Activated CD4-positive, alpha-beta T cell treated with anti-CD3 and anti-CD28 coated beads, Interleukin-10, Interleukin-2, amounts not matched to agents 100 ng/mL and 50 ng/mL, durations not matched to agents 16 hours and 8 hours (primary cell): ENCODE data around the gene IQSEC2.
A peak's percentile ranks its signal among the peaks of the same experiment; 100 is the strongest.

ENCODE experiments used
- DNase-seq: peaks from one replicate; pipeline ENCODE4 v3.0.0-alpha.2; 2020

Gene IQSEC2

DNA sequence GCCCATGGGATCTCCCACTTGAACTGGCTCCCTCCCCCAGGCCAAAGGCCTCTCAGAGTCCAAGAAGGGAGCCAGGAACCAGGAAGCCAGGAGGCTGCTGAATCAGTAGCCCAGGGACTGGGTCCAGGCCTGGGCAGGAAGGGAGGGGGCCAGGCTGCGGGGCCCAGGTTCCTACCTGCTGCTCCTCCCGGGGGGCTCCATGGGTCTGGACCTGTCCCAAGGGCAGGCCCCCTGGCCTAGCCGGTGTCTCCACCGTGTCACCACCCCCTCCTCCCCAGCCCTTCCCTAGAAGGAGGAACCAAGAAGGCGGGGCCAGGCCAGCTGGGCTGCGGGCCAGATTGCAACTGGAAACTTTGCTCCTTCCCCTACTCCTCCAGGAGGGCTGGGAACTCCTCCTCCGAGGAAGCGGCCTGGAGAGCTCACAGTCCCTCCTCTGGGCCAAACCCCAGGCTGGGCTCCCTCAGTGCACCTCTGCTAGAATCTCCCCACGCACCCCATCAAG lies at the start of gene IQSEC2:
Gene IQSEC2 (minus strand): TSS at position 264 of the 502 bp plus-strand sequence.
- DNase-seq = no peak

DNA sequence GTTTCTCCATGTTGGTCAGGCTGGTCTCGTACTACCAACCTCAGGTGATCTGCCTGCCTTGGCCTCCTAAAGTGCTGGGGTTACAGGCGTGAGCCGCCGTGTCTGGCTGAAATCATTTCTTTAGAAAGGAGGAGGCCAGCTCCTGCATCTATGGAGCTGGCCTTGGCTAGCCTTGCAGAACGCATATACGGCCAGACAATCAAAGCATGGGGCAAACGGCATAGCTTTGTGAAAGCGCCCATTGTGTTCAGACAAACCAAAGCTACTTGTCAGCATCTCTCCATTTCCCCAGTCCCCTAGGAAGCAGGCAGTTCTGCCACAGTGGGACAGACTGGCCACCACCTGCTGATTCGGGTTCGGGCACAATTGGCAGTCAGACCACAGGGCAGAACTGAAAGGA lies 48.9 kb upstream of the IQSEC2 start:
- no peak for DNase-seq

DNA sequence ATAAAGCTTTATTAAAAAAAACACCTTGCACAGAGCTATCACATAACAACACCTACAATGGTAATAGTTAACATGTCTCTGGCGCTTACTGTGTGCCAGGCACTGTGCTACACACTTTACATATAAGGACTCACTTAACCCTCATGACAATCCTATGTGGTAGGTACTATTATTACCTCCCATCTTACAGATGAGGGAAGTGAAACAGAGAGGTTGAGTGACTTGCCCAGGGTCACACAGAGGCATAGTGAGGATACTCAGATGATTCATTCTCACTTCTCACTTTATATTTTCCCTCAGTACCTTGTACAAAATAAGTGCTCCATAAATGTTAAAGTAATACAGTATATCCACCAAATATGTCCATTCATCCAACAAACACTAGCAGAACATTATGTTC lies 43.4 kb upstream of the IQSEC2 start:
- no peak for DNase-seq

GRCh38 chrX:53324085-53324484 lies 42.7 kb upstream of the IQSEC2 start:
- DNase-seq = no peak

GRCh38 chrX:53323196-53323595 lies 41.8 kb upstream of the IQSEC2 start:
- DNase-seq = no peak

DNA sequence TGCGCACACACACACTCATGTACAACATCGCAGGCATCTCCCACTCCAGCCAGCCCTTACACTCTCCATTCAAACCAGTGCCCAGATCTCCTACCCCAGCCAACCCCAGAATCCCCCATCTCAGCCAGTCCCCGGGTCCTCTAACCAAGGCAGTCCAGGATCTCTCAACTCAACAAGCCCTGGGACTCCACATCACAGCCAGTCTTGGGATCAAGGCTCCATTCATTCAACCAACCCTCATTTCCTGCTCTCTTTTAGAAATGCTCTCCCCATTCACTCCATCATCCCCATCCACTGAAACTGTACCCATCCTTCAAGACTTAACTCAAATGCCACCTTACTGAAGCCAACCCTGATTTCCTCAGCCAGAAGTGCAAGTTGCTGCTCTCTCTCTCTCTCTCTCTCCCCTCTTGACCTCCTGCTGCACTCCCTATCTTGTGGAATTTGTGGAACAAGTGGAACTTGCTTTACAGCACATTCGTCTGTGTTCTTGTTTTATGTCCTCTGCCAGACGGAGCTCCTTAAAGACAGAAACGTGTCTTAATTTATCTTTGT lies 40.6 kb upstream of the IQSEC2 start:
- DNase-seq = no peak

DNA sequence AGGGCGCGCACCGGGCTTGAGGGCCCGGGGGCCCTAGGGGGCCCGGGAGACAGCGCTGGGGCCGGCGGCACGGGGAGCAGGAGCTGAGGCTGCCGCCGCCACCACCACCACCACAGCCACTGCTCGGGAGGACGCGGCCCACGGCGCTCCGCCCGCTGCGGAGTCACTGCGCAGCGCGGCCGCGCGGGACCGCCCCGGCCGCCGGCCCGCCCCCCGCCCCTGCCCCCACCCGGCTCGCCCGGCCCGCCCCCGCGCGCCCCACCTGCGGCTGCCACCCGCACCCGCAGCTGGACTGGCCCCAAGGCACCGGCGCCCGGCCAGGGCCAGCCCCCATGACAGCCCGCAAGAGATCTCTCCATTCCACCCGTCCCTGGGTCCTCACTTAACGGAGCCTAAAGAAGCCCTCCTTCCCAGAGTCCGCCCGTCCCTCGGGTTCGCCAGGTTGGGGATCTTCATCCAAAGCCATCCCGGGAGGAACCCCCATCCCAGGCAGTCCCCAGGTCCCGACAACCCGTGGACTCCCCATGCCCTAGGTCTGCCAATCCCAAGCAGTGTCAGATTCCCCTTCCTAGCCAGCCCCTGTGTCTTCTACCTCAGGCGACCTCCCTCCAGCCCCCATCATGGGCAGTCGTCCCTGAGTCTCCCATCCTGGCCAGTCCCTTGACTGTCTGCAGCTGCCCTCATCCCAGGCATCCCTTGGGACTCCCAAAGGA lies 40.0 kb upstream of the IQSEC2 start:
- DNase-seq = no peak

- DNase-seq = no peak
Observed at GRCh38 chrX:53320543-53321229, 39.3 kb upstream of the IQSEC2 start.

GRCh38 chrX:53319614-53320542 lies 38.5 kb upstream of the IQSEC2 start:
- no peak for DNase-seq

DNA sequence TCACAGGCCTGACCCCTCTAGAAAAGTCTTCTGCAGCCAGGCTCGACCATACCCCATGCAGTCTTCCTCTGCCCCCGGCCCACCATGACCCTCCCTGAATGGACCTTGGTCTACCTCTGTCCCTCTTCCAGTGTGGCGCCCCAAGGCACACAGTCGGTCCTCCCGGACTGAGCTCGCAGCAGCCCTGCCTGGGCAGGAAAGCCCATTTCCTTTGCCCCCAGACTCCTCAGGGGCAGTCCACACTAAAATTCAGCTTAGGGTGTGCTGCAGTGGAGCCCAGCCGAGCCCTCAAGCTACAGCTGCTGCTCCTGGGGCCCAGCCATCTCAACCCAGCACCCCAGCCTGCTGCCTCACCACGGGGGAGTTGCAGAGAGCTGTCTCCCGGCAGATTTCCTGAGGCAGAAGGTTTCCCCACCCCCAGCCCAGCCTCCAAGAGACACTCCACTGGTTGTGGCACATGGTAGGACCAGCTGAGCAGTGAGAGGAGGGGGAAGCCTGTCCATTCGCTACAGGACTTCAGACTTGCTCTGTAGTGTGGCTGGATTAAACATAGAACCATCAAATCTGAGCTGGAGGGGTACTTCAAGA lies 37.5 kb upstream of the IQSEC2 start:
- no peak for DNase-seq

DNA sequence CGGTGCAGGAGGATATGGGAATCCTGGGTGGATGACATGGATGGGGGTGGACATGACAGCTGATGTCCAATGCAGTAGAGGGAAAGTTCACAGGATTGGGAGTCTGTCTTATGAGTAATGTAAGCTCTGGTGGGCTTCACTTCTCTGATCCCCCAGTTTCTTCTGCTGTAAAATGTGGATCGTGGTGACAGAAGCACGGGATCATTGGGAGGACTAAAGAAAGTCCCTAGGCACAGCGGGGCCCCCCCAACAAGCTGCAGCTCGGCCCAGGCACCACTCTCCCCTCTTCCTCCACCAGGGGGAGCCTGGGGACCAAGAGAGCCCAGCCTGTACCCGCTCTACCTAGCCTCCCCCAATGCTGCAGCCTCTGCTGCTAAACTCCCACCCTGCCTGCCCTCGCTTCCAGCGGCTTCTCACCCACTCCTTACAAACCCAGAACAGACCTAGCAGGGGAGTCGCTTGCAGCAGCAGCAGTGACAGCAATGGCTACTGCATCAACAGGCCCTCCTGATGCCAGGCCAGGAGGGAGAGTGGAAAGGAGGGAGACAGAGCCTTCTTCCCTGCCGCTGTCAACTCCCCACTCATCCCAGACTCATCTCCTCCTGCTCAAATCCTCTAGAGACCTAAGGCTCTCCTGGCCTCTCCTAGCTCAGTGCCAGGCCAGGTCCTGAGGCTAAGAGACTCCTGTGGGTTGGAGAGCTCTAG lies 36.1 kb upstream of the IQSEC2 start:
- peak; percentile 77 for DNase-seq

GRCh38 chrX:53316860-53317237 lies 35.5 kb upstream of the IQSEC2 start:
- DNase-seq = no peak

GRCh38 chrX:53316111-53316859 lies 34.9 kb upstream of the IQSEC2 start:
- no peak for DNase-seq

GRCh38 chrX:53313728-53314105 lies 32.3 kb upstream of the IQSEC2 start:
- no peak for DNase-seq

DNA sequence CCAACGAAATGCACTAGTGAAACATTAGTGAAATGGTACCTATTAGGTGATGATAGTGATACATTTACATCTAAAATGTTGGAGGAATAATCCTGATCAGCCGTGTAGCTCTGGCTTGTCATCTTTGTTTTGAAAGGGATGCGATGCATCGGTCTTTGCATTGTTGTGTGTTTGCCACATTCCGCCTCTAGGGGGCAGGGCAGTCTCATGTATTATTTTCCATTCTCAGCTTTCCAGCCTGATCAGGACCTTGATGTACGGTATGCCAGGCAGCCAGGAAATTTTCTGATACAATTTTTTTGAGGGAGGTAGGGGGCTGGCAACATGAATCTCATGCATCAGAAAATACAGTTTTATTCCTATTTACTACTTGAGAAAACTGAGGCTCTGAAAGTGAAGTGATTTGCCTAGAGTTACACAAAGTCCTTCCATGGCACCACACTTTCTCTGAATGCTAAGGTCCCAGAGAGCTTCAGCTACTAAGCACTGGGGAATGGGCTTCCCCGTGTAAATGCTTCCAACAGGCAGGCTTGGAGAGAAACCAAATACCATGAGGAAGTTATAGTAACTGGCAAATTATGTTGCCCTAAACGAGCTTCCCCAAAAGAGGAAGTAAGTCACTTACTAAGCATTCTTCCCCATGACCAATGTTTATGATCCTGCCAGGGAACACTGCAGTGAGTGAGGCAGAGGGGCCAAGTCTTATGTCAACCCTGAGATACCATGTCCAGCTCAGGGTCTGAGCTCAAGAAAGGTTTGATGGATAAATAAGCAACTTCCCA lies 31.8 kb upstream of the IQSEC2 start:
- peak; percentile 71 for DNase-seq

- no peak for DNase-seq
Observed at GRCh38 chrX:53309837-53310236, 28.5 kb upstream of the IQSEC2 start.

DNA sequence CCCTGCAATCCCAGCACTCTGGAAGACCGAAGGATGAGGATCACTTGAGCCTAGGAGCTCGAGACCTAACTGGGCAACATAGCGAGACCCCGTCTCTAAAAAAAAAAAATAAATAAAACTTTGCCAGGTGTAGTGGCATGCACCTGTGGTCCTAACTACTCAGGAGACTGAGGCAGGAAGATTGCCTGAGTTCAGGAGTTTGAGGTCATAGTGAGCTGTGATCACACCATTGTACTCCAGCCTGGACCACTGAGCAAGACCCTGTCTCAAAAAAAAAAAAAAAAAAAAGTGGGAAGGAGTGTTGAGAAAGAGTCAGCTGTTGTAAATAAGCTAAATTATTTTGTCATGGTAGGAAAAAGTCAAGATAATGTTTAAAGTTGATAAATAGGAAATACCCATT lies 27.5 kb upstream of the IQSEC2 start:
- DNase-seq = no peak

DNA sequence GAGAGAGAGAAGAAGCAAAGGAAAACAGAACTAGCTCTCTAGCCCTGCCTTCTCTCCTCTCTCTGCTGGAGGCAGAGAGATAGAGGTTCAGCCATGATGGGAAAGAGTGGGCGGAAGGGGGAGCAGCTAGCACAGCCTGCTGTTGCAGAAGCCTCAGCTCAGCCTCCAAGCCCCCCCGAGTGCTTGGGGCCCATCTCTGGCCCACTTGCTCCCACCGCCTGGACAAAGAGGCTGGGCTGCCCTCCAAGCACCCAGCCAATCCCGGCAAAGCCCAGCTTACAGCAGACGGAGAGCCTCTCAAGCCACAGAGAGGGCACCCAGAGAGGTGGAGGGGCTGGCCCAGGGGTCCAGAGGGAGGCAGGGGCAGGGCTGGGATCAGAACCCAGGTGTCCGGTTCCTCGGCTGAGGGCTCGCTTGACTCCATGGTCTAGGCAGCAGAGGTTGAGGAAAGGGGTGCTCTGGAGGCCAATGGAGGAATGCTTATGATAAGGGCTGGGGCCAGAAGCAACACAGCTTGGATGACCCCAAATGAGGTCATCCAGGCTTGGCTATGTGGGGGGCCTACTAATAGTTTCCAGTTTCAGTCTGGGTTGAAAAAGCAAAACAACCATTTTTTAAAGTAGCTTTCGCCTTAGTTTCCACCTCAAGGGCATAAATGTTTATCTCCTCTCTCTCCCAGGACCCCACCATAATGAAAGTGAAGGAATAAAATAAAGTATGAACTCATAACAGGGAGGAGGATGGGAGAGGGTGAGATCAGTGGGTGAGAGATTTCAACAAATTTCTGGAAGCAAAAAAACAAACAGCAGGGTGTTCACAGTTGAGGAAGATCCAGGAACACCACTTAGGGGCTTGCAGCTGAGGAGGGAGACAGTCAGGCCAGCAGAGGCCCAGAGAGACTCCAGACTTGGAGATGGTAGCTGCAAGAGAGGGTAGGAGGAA lies 24.9 kb upstream of the IQSEC2 start:
- no peak for DNase-seq
